NB4 (cell line): ENCODE data around the gene GTF2H1.

Source experiments
- CTCF ChIP-seq: IDR thresholded peaks from one replicate; pipeline ENCODE4 v1.5.1; 2012; ENCODE audit warnings: low read depth, low read length
- MYC ChIP-seq: IDR thresholded peaks from 2 replicates; pipeline ENCODE4 v1.6.1; 2011; ENCODE audit warnings: low read depth, low read length

- TF ChIP-seq MYC = no peak
- no peak for TF ChIP-seq CTCF
Observed at GRCh38 chr11:18371279-18371678, 48.9 kb downstream of the GTF2H1 start.
